Lower leg skin (tissue), 3 donors: ENCODE measurements around the gene NFKBIZ.

ENCODE experiments used
- POLR2A ChIP-seq, 2 donors: fragments of 450-650 bp; IDR thresholded peaks; one replicate each; pipeline ENCODE4 v1.6.1; 2016 to 2017; ENCODE audit warnings: antibody characterized with exemption in 2 of 2, mild to moderate bottlenecking in 1 of 2, moderate library complexity in 1 of 2
- TF ChIP-seq, protein P1 (sequence below), 3 donors: fragments of 450-650 bp; IDR thresholded peaks; one replicate each; pipeline ENCODE4 v1.5.1; 2016; ENCODE audit warnings: antibody characterized with exemption in 3 of 3, mild to moderate bottlenecking in 3 of 3, moderate library complexity in 2 of 3

DNA sequence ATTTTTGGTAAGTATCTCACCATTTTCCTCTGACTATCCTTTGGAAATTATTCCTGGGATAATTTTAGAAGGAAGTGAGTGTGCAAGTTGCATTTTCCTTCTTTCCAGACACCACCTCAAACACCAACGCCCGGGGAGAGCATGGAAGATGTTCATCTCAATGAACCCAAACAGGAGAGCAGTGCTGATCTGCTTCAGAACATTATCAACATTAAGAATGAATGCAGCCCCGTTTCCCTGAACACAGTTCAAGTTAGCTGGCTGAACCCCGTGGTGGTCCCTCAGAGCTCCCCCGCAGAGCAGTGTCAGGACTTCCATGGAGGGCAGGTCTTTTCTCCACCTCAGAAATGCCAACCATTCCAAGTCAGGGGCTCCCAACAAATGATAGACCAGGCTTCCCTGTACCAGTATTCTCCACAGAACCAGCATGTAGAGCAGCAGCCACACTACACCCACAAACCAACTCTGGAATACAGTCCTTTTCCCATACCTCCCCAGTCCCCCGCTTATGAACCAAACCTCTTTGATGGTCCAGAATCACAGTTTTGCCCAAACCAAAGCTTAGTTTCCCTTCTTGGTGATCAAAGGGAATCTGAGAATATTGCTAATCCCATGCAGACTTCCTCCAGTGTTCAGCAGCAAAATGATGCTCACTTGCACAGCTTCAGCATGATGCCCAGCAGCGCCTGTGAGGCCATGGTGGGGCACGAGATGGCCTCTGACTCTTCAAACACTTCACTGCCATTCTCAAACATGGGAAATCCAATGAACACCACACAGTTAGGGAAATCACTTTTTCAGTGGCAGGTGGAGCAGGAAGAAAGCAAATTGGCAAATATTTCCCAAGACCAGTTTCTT lies 3.9 kb downstream of the NFKBIZ start:
- TF ChIP-seq, protein P1, sequence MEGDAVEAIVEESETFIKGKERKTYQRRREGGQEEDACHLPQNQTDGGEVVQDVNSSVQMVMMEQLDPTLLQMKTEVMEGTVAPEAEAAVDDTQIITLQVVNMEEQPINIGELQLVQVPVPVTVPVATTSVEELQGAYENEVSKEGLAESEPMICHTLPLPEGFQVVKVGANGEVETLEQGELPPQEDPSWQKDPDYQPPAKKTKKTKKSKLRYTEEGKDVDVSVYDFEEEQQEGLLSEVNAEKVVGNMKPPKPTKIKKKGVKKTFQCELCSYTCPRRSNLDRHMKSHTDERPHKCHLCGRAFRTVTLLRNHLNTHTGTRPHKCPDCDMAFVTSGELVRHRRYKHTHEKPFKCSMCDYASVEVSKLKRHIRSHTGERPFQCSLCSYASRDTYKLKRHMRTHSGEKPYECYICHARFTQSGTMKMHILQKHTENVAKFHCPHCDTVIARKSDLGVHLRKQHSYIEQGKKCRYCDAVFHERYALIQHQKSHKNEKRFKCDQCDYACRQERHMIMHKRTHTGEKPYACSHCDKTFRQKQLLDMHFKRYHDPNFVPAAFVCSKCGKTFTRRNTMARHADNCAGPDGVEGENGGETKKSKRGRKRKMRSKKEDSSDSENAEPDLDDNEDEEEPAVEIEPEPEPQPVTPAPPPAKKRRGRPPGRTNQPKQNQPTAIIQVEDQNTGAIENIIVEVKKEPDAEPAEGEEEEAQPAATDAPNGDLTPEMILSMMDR (IDR thresholded peaks at IDR 0.05) = no peak
- no peak for TF ChIP-seq POLR2A (IDR thresholded peaks at IDR 0.05)
